ENCODE data around the gene BYSL.

DNA sequence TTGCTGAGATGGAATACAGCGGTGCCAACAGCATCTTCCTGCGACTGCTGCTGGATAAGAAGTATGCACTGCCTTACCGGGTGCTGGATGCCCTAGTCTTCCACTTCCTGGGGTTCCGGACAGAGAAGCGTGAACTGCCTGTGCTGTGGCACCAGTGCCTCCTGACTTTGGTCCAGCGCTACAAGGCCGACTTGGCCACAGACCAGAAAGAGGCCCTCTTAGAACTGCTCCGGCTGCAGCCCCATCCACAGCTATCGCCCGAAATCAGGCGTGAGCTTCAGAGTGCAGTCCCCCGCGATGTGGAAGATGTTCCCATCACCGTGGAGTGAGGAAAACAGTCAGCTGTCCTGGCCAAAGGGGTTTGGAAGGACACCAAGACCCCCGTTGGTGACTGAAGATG, 11.1 kb downstream of the BYSL start:
- TF ChIP-seq, protein P1, sequence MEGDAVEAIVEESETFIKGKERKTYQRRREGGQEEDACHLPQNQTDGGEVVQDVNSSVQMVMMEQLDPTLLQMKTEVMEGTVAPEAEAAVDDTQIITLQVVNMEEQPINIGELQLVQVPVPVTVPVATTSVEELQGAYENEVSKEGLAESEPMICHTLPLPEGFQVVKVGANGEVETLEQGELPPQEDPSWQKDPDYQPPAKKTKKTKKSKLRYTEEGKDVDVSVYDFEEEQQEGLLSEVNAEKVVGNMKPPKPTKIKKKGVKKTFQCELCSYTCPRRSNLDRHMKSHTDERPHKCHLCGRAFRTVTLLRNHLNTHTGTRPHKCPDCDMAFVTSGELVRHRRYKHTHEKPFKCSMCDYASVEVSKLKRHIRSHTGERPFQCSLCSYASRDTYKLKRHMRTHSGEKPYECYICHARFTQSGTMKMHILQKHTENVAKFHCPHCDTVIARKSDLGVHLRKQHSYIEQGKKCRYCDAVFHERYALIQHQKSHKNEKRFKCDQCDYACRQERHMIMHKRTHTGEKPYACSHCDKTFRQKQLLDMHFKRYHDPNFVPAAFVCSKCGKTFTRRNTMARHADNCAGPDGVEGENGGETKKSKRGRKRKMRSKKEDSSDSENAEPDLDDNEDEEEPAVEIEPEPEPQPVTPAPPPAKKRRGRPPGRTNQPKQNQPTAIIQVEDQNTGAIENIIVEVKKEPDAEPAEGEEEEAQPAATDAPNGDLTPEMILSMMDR (optimal IDR thresholded peaks at IDR 0.05 in 1 of 3, IDR thresholded peaks at IDR 0.05 in 1 of 3, conservative IDR thresholded peaks at IDR 0.05 in 1 of 3; ENCODE audit: extremely low read depth in 1 of 3, insufficient read depth in 2 of 3, low read length in 3 of 3): no peak
- TF ChIP-seq EZH2 (IDR thresholded peaks at IDR 0.05; ENCODE audit: low read length): no peak
